NCI-H460 (cell line): ENCODE data around the gene C15orf61. TPM values are rescaled to one million over a fixed set of nuclear protein-coding genes. Genes with fewer than 3 reads are reported as not detected.

ENCODE experiments used
- DNase-seq: peaks from one replicate; pipeline ENCODE4 v3.0.0-alpha.2; 2016; ENCODE audit warnings: low read depth; ENCODE audit errors: extremely low read depth
- total RNA-seq: library from RNA; depleted of rRNA; stranded (reverse); fragments of >200 nt; shearing (Covaris generic); gene quantifications from 2 replicates; pipeline ENCODE4 v1.2.3, GENCODE V29; 2014

The C15orf61 gene
- total RNA-seq, 1 experiment from 2014 or later, result 6.2 TPM

DNA sequence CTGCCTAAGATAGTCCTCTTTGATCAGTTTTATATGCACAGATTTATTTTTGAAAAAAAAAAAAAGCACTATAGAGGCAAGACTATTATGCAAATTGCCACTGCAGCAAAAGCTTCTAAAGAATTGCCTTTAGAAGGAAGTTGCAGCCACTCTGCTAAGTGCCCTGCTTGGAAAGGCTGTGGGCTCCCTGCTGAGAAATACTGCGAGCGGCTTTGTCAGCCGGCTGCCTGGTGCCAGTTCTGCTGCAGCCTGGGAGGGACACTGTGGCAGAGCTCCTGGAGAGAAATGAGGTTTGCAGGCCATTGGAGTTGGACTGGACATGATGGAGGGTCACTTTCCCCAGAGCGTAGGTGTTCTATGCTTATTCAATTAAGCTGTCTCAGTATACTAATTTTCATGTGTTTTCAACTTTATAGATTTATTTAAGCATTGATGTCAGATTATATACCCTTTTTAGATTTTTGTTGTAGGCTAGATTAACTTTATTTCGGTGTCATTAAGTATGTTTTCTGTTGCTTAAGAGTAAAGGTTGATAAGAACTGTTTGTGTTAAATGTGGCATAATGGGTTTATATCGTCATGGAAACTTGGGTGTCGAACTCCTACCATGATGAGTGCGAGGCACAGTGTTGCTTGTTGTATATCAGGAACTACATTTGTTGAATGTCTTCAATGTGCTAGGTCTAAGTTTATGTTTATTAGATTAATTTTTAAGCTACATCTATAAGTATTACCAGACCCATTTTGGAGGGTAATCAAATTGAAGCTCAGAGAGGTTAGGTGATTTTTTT lies 28.1 kb downstream of the C15orf61 start:
- no peak for DNase-seq

DNA sequence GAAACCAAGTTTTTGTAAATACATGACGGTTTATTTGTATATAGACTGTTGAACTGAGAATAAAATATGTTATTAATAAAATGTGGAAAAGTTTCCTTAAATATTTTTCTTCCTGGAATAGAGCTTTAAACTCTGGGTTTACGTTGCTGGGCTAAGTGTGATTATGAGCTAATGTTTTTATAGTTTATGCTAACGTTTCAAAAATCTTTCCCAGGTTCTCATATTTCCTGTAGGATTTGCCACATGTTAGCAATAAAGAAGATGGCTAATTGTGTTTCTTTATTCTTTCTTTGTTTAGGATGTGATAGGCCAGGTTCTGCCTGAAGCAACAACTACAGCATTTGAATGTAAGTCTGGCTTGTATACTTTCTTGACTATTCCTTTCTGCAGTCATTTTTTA lies 28.8 kb downstream of the C15orf61 start:
- no peak for DNase-seq

DNA sequence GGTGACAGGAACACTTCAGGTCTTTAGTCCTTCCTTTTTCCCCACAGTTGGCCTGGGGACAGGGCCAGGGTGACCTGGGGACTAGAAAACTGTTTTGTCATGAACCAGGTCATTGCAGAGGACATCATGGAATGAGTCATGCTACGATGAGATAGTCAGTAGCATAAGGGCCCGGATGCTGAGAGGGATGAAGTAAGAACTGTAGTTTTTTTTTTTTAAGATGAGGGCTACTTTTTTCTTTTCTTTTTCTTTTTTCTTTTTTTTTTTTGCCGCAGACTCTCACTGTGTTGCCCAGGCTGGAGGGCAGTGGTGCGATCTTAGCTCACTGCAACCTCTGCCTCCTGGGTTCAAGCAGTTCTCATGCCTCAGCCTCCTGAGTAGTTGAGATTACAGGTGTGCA lies 29.6 kb downstream of the C15orf61 start:
- no peak for DNase-seq

DNA sequence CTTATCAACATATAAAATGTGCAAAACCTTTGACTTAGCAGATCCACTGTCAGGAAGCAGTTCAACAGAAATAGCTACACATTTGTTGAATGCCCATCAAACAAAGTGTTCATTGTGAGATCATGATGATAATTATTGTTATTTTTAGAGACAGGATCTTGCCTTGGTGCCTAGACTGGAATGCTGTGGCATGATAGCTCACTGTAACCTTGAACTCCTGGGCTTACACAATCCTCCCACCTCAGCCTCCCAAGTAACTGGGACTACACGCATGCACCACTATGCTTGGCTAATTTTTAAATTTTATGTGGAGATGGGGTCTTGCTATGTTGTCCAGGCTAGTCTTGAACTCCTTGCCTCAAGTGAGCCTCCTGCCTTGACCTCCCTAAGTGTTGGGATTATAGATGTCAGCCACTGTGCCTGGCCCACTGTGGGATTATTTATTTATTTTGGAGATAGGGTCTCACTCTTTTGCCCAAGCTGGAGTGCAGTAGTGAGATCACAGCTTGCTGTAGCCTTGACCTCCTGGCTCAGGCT lies 30.3 kb downstream of the C15orf61 start:
- no peak for DNase-seq

DNA sequence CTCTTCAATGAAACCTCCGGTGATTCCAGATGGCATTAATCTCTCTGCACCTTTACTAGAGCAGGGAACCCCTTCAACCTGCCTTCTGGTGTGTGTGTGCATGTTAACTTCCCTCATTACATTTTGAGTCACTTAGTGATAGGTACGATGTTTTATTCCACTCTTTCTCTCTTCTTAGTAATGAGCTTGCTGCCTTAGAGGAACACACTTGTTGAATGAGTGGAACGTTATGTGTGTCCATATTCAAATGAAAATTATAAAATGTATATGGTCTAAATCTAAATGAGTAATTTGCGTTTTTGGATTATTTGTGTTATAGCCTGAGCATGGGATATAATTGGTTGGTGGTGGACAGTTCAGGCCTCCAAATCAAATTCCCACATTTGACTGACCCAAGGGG lies 33.6 kb downstream of the C15orf61 start:
- no peak for DNase-seq

DNA sequence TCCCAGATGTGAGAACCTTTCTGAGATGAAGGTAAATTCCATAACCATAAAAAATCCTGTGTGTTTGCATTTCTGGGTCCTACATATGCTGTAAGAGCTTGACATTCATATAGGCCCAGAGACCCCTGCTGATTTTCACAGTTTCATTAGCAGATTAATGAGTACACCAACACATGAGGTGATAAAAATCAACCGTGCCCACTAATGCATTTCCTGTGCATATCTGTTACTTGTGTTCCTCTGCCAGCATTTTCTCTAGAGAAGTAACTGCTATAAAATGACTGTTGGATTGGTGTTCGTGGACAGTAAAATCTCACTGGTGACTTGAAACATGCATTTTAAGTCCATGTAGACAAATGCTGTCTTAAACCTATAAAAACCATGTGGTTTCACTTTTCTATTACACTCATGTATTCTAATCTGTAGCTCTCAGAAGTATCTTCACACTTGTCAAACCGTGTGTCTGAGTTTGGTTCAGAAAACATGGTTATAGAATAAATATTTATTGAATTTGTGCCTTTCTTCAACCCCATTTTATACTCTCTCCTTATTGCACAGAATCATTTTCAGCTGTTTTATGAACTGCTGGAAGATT lies 36.1 kb downstream of the C15orf61 start:
- no peak for DNase-seq

DNA sequence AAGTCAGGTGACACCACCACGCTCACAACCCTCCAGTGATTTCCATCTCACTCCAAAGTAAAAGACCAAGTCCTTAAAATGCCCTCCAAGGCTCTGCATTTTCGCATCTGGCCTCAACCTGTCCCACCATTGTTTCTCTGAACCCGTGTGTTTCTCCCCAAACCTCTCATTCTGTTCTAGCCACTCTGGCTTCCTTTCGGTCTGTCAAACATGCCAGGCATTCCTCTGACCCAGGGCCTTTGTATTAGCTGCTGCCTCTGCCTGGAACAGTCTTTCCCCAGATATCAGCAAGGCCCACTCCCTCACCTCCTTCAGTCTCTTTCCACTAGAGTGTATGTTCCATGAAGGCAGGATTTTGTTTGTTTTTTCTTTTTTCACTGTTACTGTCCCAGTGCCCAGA lies 37.6 kb downstream of the C15orf61 start:
- no peak for DNase-seq

DNA sequence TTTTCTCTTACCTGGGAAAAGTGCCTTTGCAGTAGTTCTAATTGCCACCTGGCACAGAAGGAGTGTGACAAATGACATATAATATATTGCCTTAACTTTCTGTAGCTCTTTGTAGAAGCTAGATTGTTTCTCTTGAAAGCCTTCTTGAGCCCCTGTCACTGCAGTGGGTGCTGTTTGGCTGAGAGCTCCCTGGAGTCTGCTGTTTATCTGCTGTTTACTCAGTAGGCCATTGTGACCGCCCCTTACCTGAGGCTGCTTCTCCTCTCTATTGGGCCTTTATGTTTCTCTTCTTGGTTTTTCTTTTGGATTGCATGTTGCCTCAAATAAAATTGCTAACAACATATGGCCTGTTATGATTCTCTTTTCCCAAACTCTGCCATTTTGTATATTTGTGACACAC lies 38.2 kb downstream of the C15orf61 start:
- no peak for DNase-seq

DNA sequence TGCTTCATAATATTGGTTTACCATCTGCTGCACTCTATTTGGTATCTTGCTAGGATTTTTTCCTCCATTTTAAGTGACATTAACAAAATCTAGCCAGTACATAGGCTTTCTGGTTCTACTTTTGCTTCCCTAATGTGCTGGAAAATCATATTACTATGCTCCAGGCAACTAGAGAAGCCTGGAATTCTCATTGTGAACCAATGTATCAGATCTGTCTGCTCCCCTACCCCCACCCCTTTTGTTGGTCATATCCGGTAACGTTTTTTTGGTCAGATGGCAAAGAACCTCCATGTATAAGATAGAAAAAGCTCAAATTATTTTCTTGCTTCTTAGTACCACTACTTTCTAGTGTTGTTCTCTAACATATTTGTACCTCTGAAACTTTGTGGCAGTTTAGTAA lies 38.6 kb downstream of the C15orf61 start:
- DNase-seq, result no peak

DNA sequence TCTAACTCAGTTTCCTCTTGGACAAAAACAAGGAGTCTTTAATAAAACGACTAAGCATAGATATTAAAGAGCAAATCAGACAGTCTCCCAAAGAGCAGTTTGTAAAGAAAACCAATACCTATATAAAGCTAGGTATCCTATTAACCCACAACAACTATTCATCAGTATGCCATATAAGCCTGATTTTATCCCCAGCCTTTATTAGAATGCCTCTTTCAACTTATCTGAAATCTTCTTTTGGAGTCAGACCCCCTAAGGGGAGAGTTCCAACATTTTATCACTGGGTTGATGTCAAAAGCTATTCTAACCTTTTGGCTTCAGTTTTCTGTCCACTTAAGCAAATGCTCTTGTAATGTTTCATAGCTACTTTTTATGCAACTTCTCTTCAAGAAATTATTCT lies 39.4 kb downstream of the C15orf61 start:
- no peak for DNase-seq

DNA sequence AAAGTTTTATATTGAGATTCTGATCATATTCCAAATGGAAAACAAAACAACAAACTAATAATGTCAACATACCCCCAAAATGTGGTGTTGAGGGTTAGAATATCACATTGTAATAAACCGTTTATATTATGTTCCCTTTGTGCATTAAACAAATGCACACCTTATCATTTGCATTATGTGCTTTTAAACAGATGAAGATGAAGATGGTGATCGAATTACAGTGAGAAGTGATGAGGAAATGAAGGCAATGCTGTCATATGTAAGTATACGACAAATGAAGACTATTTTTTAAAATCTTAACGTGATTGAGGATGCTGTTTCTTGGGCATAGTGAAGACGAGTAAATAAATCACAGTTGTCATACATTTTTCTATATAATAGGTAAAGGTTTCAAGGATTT lies 42.2 kb downstream of the C15orf61 start:
- DNase-seq, result no peak

DNA sequence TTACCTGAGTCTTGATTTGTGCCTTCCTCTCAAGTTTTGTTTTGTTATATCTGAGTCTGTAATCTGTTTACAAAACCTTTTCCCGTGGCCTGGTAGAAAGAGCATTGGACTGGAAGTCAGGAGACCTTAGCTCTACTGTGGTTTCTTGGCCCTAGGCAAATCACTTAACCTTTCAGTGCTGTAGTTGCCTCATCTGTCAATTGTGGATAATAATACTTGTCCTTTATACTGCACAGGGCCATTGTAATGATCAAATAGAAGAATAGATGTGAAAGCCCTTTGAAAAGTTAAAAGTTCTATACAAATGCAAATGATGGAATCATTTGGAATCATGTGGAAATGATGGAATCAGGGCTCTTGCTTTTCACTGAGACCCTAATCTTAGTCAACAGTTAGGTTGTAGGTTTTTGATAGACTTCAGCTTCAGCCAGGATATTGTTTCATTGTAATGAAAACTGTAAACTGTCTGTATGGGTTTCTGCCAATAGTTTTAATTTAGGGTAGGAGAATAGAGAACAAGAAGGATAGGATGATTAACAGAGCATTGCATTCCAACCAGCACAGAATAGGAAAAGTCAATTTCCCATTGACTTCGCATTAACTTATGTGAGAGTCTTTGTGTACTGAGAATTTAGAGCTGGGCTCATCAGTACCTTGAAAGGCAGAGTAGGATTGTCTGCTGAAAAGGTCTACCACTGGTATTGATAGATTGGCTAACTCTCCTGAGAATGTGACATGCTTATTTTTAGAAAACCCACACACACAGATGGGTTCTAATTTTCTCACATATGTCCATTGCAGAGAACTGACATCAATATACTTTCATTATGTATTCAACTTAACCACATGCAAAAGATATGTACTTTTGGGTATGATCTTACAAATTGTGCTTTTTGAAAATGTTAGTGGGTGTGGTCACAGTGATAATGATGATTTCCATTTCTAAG lies 43.4 kb downstream of the C15orf61 start:
- DNase-seq, result no peak

DNA sequence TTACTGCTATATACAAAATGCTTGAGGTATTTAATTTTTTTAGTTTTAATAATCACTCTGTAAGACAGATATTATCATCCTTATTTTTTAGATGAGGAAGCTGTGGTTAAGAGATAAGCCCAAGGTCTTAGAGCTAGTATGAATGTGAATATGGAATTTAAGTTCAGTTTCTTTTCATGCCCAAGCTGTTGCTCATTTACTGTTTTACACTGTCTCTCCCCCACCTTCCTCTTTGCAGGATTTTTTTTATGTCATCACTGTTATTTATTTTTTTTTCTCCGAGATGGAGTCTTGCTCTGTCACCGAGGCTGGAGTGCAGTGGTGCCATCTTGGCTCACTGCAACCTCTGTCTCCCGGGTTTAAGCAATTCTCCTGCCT lies 44.0 kb downstream of the C15orf61 start:
- DNase-seq, result no peak

DNA sequence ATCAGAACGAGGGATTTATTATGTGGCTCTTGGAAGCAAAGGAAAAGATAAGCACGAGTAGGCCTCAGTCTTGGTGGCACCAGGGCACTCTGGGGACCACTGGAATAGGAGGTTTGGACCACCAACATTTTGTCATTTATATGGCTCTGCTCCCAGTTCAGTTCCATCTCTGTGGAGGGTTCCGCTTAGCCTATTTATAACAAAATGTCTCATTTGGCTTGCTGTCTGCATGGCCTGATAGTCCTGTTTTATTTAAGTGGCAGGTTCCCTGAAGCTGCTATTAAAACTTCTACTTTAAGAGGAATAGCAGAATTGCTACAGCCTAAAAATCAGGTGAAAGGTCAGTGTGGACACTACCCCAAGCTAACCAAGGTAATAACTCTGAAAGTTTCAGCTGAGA lies 48.7 kb downstream of the C15orf61 start:
- no peak for DNase-seq

DNA sequence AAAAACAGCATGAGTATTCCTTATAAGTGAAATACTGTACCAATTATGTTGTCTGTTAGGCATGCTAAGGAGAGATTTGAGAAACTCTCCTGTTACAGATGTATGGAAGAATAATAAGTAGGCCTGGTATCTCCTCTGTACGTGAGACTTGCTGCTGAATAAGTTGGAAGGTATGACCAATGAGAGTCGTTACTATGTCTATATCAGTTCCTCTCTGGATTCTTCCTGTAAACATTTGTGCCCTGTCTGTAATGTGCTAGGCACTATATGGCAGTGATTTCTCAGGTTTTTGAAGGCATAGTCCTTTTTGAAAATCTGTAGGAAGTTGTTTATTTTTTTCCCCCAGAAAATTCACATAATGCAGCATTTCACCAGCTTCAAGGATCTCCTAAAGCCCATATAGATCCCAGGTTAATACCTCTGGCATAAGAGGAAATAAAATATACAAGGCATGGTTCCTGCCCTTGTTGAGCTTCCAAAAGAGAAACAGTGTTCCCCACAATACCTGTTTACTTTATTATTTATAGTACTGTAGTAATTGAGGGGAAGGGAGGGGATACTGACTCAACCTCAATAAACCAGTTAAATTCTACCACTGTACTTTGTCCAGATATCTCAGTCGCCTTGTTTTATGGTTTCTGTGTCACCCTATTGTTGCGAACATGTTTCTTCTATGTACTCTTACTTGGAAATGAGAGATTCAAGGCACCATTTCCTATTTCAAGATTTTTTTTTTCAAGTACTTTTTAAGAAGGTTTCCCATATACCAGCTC lies 50.1 kb downstream of the C15orf61 start:
- DNase-seq, result no peak

DNA sequence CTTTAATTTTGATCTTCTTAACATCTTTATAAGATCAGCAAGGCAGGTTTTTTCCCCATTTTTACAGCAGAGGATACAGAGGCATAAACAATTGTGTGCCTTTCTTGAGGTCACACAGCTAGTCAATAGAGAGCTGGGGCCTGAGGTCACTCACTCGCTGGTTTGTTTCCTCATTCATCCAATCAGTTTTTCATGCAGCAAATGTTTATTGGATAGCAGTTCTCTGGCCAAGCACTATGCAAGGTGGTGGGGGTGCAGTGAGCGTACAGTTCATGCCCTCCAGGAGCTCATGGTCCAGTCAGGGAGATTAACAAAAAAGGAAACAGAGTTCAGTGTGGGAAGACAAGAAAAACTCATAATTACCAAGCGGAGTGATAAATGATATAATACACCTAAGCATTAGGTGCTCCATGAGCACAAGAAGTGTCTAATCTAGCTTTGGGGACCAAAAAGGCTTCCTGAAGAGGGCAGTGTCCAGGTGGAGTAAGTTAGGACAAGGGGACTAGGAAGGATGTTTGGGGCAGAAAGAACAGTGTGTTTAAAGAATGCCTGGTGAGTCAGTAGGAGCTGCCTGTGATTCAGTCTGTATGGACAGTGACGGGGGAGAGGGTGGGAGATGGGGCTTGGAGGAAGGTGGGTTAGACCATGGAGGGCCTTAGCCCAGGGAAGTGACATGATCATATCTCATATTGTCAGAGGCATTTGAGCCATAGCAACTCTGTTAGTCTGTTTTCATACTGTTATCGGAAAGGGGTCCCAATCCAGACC lies 50.9 kb downstream of the C15orf61 start:
- no peak for DNase-seq

DNA sequence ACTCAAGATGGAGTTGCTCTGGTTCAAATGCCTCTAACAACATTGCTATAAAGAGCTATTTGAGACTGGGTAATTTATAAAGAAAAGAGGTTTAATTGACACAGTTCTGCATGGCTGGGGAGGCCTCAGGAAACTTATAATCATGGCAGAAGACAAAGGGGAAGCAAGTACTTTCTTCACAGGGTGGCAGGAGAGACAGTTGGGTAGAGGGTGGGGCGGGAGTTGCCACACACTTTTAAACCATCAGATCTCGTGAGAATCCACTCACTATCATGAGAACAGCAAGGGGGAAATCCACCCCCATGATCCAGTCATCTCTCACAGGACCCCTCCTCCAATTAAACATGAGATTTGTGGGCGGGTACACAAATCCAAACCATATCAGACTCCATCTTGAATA lies 52.3 kb downstream of the C15orf61 start:
- no peak for DNase-seq

DNA sequence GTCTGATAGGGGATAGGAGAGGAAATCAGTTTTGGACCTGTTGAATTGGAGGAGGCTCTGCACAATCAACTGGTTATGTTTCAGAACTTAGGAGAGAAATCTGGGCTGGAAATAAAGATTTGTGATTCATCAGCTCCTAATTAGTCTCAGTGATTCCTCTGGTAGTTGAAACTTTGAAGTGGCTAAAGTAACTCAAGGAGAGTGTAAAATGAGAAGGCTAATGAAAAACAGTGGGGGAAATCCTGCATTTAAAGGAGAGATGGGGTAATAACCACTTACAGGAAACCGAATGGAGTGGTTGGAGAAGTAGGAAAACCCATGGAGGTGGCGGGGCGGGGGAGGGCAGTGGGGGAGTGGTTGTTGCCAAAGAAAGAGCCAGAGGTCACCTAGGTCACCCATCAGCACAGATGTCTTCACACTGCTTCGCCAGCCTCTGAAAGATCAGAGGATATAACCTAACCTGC lies 54.1 kb downstream of the C15orf61 start:
- DNase-seq, result no peak

DNA sequence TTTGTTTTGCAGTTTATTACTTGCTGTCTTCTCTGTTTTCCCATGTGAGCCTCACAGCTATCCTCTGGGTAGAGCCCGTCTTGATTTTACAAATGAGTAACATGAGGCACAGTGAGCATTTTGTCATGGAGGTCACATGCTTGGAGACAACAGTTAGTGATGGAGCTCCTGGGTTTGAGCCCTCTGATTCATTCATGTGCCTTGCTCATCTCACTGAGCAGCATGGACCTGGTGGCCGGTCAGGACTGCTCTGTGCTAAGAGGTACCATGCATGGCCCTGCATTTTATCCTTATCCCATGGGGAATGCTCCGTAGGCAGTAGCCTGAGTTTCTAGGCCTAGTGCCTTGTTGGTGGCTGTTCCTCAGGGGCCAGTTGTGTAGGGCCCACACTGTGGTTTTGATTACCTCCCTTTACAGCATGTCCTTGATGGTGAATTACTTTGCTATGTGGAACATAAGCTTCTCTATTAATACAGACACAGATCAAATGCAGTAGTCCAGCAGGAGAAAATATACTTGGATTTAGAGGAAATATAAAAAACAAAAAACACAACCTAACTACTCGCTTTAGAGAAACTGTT lies 57.2 kb downstream of the C15orf61 start:
- DNase-seq, result no peak
